GM12878 (cell line): ENCODE measurements around the gene PNMT. TPM values are rescaled to one million over a fixed set of nuclear protein-coding genes. Genes with fewer than 3 reads are reported as not detected.

Source experiments
- ATAC-seq: fragments of 200-7000 bp; cut with Tn5 transposase; 3 replicates; pipeline ENCODE4 v1.9.1; 2020; ENCODE audit warnings: mild to moderate bottlenecking, moderate library complexity
- BruUV-seq: library from RNA; stranded (reverse); fragments of 400-500 nt; replicated peaks from 2 replicates; lab custom pipeline; 2021; lab: Mats Ljungman, UMichigan
- CTCF ChIA-PET: fragments of 300-600 bp; sonication (Branson Sonifier 250); formaldehyde crosslinking; extraction: SDS; loops from one replicate; lab custom pipeline; 2021; ENCODE audit warnings: inconsistent platforms; lab: Yijun Ruan, JAX
- POLR2A ChIA-PET: fragments of 350-600 bp; formaldehyde crosslinking; extraction: SDS; loops from one replicate; lab custom pipeline; 2021; ENCODE audit warnings: inconsistent platforms; lab: Charles Lee
- RAD21 ChIA-PET: fragments of 300-600 bp; sonication (Branson Sonifier 250); formaldehyde crosslinking; loops from one replicate; lab custom pipeline; 2023; ENCODE audit warnings: antibody characterized with exemption; ENCODE audit not compliant: unreplicated experiment; lab: Charles Lee
- SMC1A ChIA-PET: fragments of 300-600 bp; sonication (Branson Sonifier 250); formaldehyde crosslinking; loops from one replicate; lab custom pipeline; 2023; ENCODE audit not compliant: unreplicated experiment, uncharacterized antibody; lab: Charles Lee
- DNase-seq: peaks from one replicate; pipeline ENCODE4 v3.0.0-alpha.2; 2011; ENCODE audit warnings: low read depth, low spot score
- FAIRE-seq: peaks from 3 replicates; lab custom pipeline; 2011; peaks lifted over from hg19 to GRCh38; lab: Jason Lieb, UNC
- H2AFZ ChIP-seq: 2 replicates; pipeline ENCODE4 v1.6.0; 2011; ENCODE audit warnings: low read depth, low read length, control low read depth; ENCODE audit not compliant: control insufficient read depth
- H3K27ac ChIP-seq: 2 replicates; pipeline ENCODE4 v1.5.1; 2011; ENCODE audit warnings: control low read depth; ENCODE audit not compliant: control insufficient read depth, insufficient read depth
- H3K27me3 ChIP-seq, 2 experiments: replicated peaks in 1 of 2; 2 replicates each; pipeline versions ENCODE4 v1.6.0 to v1.6.1; 2011; ENCODE audit warnings: low read length in 1 of 2; ENCODE audit not compliant: control insufficient read depth in 2 of 2, insufficient read depth in 2 of 2
- H3K36me3 ChIP-seq, 2 experiments: 2 replicates each; pipeline ENCODE4 v1.5.1; 2011; ENCODE audit warnings: low read length in 1 of 2; ENCODE audit not compliant: control insufficient read depth in 2 of 2, insufficient read depth in 2 of 2
- H3K4me1 ChIP-seq: 2 replicates; pipeline ENCODE4 v1.6.1; 2011; ENCODE audit warnings: mild to moderate bottlenecking, low read length, moderate library complexity, mixed read lengths; ENCODE audit not compliant: control insufficient read depth, insufficient read depth
- H3K4me2 ChIP-seq: 2 replicates; pipeline ENCODE4 v1.6.0; 2011; ENCODE audit warnings: control low read depth; ENCODE audit not compliant: control insufficient read depth, insufficient read depth
- H3K4me3 ChIP-seq: fragments of 200-600 bp; sonication (generic); 2 replicates; pipeline ENCODE4 v1.5.1; 2016
- H3K79me2 ChIP-seq: 2 replicates; pipeline ENCODE4 v1.6.0; 2011; ENCODE audit warnings: low read length; ENCODE audit not compliant: control insufficient read depth, insufficient read depth
- H3K9ac ChIP-seq: 2 replicates; pipeline ENCODE4 v1.8.0; 2011; ENCODE audit warnings: low read length, control low read depth, mixed read lengths; ENCODE audit not compliant: control insufficient read depth, insufficient read depth
- H3K9me3 ChIP-seq: replicated peaks from 3 replicates; pipeline ENCODE4 v1.5.1; 2011; ENCODE audit warnings: mild to moderate bottlenecking, low read length; ENCODE audit not compliant: control insufficient read depth, insufficient read depth
- H4K20me1 ChIP-seq: 2 replicates; pipeline ENCODE4 v1.6.0; 2011; ENCODE audit not compliant: control insufficient read depth, insufficient read depth
- ATF7 ChIP-seq: fragments of 450-650 bp; IDR thresholded peaks from 2 replicates; pipeline ENCODE4 v1.6.1; 2016; ENCODE audit warnings: low read depth, mild to moderate bottlenecking
- EGR1 ChIP-seq, 2 experiments: IDR thresholded peaks; 1 replicate in 1 of 2; 2 replicates in 1 of 2; pipeline ENCODE4 v1.6.1; 2011 to 2012; ENCODE audit warnings: low read depth in 2 of 2, low read length in 2 of 2, borderline replicate concordance in 1 of 2, mild to moderate bottlenecking in 1 of 2, moderate library complexity in 1 of 2
- ETV6 ChIP-seq, 2 experiments: fragments of 450-650 bp in 1 of 2; IDR thresholded peaks in 1 of 2; conservative IDR thresholded peaks in 1 of 2; 2 replicates each; pipeline ENCODE4 v1.6.1; 2014; ENCODE audit warnings: antibody characterized with exemption in 1 of 2, borderline replicate concordance in 1 of 2, low read depth in 1 of 2, mild to moderate bottlenecking in 1 of 2, moderate library complexity in 1 of 2
- HDGF ChIP-seq: fragments of 450-650 bp; IDR thresholded peaks from 2 replicates; pipeline ENCODE4 v1.6.1; 2016; ENCODE audit warnings: antibody characterized with exemption
- JUND ChIP-seq: IDR thresholded peaks from 2 replicates; pipeline ENCODE4 v1.6.1; 2012; ENCODE audit warnings: low read depth, mild to moderate bottlenecking, low read length, improper control_type of control experiment, moderate library complexity
- KDM1A ChIP-seq: fragments of 200-600 bp; sonication (generic); IDR thresholded peaks from 2 replicates; pipeline ENCODE4 v1.6.1; 2016; ENCODE audit warnings: borderline replicate concordance
- MYC ChIP-seq: IDR thresholded peaks from 2 replicates; pipeline ENCODE4 v1.6.1; 2011; ENCODE audit warnings: mild to moderate bottlenecking, low read length, moderate library complexity, inconsistent platforms; ENCODE audit not compliant: insufficient read depth, insufficient replicate concordance, insufficient read length, severe bottlenecking
- NBN ChIP-seq: fragments of 450-650 bp; IDR thresholded peaks from 2 replicates; pipeline ENCODE4 v1.6.1; 2016
- NFYA ChIP-seq: IDR thresholded peaks from 2 replicates; pipeline ENCODE4 v1.6.1; 2011; ENCODE audit warnings: low read depth, mild to moderate bottlenecking, low read length, improper control_type of control experiment, borderline replicate concordance
- PAX8 ChIP-seq: fragments of 450-650 bp; IDR thresholded peaks from 2 replicates; pipeline ENCODE4 v1.6.1; 2017; ENCODE audit warnings: mild to moderate bottlenecking, moderate library complexity
- POLR2AphosphoS2 ChIP-seq: IDR thresholded peaks from 2 replicates; pipeline ENCODE4 v1.6.1; 2011; ENCODE audit warnings: low read depth, mild to moderate bottlenecking, low read length, improper control_type of control experiment, moderate library complexity
- RCOR1 ChIP-seq: conservative IDR thresholded peaks from 2 replicates; pipeline ENCODE4 v1.6.1; 2012; ENCODE audit warnings: low read depth, low read length, improper control_type of control experiment
- SMAD5 ChIP-seq: IDR thresholded peaks from 2 replicates; pipeline ENCODE4 v1.6.1; 2016; ENCODE audit warnings: antibody characterized with exemption, low read depth
- SPI1 ChIP-seq: IDR thresholded peaks from 2 replicates; pipeline ENCODE4 v1.6.1; 2011; ENCODE audit warnings: low read depth, mild to moderate bottlenecking, low read length, moderate library complexity, borderline replicate concordance; ENCODE audit not compliant: insufficient read depth
- SREBF1 ChIP-seq: IDR thresholded peaks from 2 replicates; pipeline ENCODE4 v1.6.1; 2012; ENCODE audit warnings: mild to moderate bottlenecking, low read length
- ZNF384 ChIP-seq: IDR thresholded peaks from 2 replicates; pipeline ENCODE4 v1.6.1; 2012; ENCODE audit warnings: low read depth, mild to moderate bottlenecking, low read length, improper control_type of control experiment, borderline replicate concordance
- ZNF622 ChIP-seq: fragments of 450-650 bp; IDR thresholded peaks from 2 replicates; pipeline ENCODE4 v1.6.1; 2017; ENCODE audit warnings: mild to moderate bottlenecking, inconsistent platforms
- WGBS: methylation state at CpG from one replicate; pipeline ENCODE4 v1.1.6; 2016; ENCODE audit warnings: low lambda C conversion rate; ENCODE audit not compliant: insufficient replicate concordance, insufficient coverage; ENCODE audit errors: missing lambda C conversion rate; 5-methylcytosine and 5-hydroxymethylcytosine counted together
- in situ Hi-C: fragments of 300-500 bp; cut with MboI; formaldehyde crosslinking; loops from 9 replicates; pipeline ENCODE4 v1.14.3; 2018; ENCODE audit warnings: mixed read lengths
- intact Hi-C: fragments of 100-400 bp; cut with micrococcal nuclease; formaldehyde crosslinking; loops from one replicate; pipeline ENCODE4 v1.14.2; 2022; ENCODE audit not compliant: unreplicated experiment
- polyA plus RNA-seq, 11 experiments: library from polyadenylated mRNA; depleted of rRNA in 4 of 11; unstranded in 6 of 11; stranded (reverse) in 5 of 11; fragments of >200 nt; fragmentation: Nextera tagmentation in 4 of 11; fragmentation: Illumina TruSeq in 1 of 11; extraction: Ambion mirVana in 4 of 11; extraction: Trizol in 1 of 11; gene quantifications; 1 replicate in 1 of 11; 2 replicates in 10 of 11; pipeline versions ENCODE4 v1.2.1 to v1.2.3, GENCODE V29; 2011 to 2016; ENCODE audit warnings: inconsistent platforms in 2 of 11, missing spikeins in 2 of 11, low read depth in 1 of 11
- total RNA-seq, 4 experiments: library from RNA; depleted of rRNA in 3 of 4; stranded (reverse); fragments of >200 nt in 3 of 4; fragmentation: Illumina TruSeq in 1 of 4; extraction: Trizol in 1 of 4; gene quantifications; 2 replicates each; pipeline versions ENCODE4 v1.2.1 to v1.2.3, GENCODE V29; 2013 to 2021
- TF ChIP-seq, protein P1 (sequence below): fragments of 150-350 bp; IDR thresholded peaks from 2 replicates; pipeline ENCODE4 v1.6.1; 2016; ENCODE audit warnings: low read depth, low read length
- TF ChIP-seq, protein P2 (sequence below): fragments of 450-650 bp; IDR thresholded peaks from 2 replicates; pipeline ENCODE4 v1.6.1; 2016; ENCODE audit warnings: mild to moderate bottlenecking

Gene PNMT
- total and polyA plus RNA-seq, 10 of the 15 experiments (the other 5 are each of a cell fraction or from before 2014, with no cell fraction given): not detected

DNA sequence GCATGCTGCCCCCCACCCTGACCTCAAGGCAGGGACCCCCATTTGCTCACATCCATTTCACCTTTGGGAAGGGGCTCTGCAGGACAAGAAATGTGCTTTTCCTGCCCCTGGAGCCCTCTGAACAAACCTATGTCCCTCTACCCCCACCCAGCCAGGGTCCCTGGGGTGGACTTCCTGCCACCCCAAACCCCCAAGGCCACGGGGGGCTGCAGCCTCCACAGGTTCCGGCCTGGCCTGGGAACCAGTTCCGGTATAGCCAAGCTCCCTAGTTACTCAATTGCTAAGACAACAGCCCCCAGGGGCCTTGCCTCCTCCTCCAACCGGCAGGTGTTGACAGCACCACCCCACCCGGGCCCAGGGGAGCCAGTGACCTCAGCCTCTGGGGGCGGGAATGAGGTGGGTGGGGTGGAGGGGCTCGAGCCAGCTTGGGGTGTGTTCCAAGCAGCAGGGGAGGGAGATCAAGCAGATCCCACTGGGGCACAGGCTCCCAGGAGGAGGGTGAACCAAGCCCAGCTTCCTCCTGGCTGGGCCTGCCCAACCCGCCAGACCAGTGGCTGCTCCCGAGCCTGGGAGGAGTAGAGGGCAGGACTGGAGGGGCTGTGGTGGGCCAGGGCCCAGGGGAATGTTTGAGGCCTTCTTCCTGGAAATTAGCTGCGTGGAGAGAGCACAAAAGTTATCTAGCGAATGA, 6.6 kb downstream of the PNMT start:
- Histone ChIP-seq H3K9ac (no peak overlapping the region), H3K27me3 (no peaks in the 10 kb centered on the region; a peak in 1 of 4 replicates), H3K27ac (no peak overlapping the region), H3K4me2 (no peak overlapping the region), H2AFZ (no peak overlapping the region), H3K4me3 (no peak overlapping the region), H4K20me1 (no peaks in the 10 kb centered on the region), H3K9me3 (no peaks in the 10 kb centered on the region), H3K79me2 (no peaks in the 10 kb centered on the region), H3K36me3 (no peaks in the 10 kb centered on the region), H3K4me1 (peaks cover 33% of the 10 kb centered on the region)
- intact Hi-C loops (no loop called here), in situ Hi-C loops (no loop called here)
- no peak for DNase-seq
- ChIA-PET CTCF (interaction anchor here (0.8 to 9.1 kb wide), 8 partner anchors 13 to 56 kb away, joined by 3 to 114 read pairs (median 6); partner anchors contain the start of genes MIEN1 and PGAP3), RAD21 (interaction anchor here (0.8 to 3.1 kb wide), 9 partner anchors 13 to 190 kb away, joined by 3 to 9 read pairs (median 5); partner anchors contain the start of genes MIEN1 and PGAP3), SMC1A (interaction anchor here (0.8 to 2.0 kb wide), 6 partner anchors 13 to 55 kb away, joined by 3 to 11 read pairs (median 4); partner anchors contain the start of genes MIEN1 and PGAP3), POLR2A (interaction anchor here (0.5 to 2.6 kb wide), 6 partner anchors 13 to 299 kb away, joined by 3 to 9 read pairs (median 4); partner anchors contain the start of genes IKZF3, MIEN1 and PGAP3)
- FAIRE-seq: no peak
- ATAC-seq: peak; percentile 52
- WGBS: 17% methylated on average over 11 of the region's 11 CpGs
- BruUV-seq: no TSS peak
- TF ChIP-seq NFYA (no peak), ETV6 (conservative IDR thresholded peaks at IDR 0.05 in 1 of 2, IDR thresholded peaks at IDR 0.05 in 1 of 2; ENCODE audit: borderline replicate concordance in 1 of 2, low read depth in 1 of 2) (no peak), SREBF1 (no peak), JUND (no peak), ZNF384 (no peak), EGR1 (IDR thresholded peaks at IDR 0.05; ENCODE audit: borderline replicate concordance in 1 of 2, low read depth in 2 of 2, low read length in 2 of 2) (peak in 1 of 2 experiments; percentile 32; a peak in 1 of 3 replicates), RCOR1 (no peak), MYC (no peak), POLR2AphosphoS2 (no peak), PAX8 (no peak), ATF7 (peak; percentile 46; the same call in 1 of the 2 replicates), HDGF (no peak), KDM1A (no peak), ZNF622 (no peak), SMAD5 (no peak), SPI1 (no peak), NBN (no peak)
- TF ChIP-seq, protein P1, sequence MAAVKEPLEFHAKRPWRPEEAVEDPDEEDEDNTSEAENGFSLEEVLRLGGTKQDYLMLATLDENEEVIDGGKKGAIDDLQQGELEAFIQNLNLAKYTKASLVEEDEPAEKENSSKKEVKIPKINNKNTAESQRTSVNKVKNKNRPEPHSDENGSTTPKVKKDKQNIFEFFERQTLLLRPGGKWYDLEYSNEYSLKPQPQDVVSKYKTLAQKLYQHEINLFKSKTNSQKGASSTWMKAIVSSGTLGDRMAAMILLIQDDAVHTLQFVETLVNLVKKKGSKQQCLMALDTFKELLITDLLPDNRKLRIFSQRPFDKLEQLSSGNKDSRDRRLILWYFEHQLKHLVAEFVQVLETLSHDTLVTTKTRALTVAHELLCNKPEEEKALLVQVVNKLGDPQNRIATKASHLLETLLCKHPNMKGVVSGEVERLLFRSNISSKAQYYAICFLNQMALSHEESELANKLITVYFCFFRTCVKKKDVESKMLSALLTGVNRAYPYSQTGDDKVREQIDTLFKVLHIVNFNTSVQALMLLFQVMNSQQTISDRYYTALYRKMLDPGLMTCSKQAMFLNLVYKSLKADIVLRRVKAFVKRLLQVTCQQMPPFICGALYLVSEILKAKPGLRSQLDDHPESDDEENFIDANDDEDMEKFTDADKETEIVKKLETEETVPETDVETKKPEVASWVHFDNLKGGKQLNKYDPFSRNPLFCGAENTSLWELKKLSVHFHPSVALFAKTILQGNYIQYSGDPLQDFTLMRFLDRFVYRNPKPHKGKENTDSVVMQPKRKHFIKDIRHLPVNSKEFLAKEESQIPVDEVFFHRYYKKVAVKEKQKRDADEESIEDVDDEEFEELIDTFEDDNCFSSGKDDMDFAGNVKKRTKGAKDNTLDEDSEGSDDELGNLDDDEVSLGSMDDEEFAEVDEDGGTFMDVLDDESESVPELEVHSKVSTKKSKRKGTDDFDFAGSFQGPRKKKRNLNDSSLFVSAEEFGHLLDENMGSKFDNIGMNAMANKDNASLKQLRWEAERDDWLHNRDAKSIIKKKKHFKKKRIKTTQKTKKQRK: no peak
- TF ChIP-seq, protein P2, sequence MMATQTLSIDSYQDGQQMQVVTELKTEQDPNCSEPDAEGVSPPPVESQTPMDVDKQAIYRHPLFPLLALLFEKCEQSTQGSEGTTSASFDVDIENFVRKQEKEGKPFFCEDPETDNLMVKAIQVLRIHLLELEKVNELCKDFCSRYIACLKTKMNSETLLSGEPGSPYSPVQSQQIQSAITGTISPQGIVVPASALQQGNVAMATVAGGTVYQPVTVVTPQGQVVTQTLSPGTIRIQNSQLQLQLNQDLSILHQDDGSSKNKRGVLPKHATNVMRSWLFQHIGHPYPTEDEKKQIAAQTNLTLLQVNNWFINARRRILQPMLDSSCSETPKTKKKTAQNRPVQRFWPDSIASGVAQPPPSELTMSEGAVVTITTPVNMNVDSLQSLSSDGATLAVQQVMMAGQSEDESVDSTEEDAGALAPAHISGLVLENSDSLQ: no peak
